GM21528 (cell line): ENCODE measurements around the gene DTD1.

Experiments used
- ATAC-seq: cut with Tn5 transposase; IDR thresholded peaks from one replicate; pipeline ENCODE4 v1.9.1; 2021; ENCODE audit warnings: mild to moderate bottlenecking, moderate library complexity; ENCODE audit not compliant: unreplicated experiment, low FRiP score

DTD1 gene

GRCh38 chr20:18698735-18699380, 111.0 kb downstream of the DTD1 start:
- no peak for ATAC-seq

- ATAC-seq, result no peak
Observed at GRCh38 chr20:18701969-18702368, 114.1 kb downstream of the DTD1 start.

- ATAC-seq, result no peak
Observed at GRCh38 chr20:18702736-18703135, 114.9 kb downstream of the DTD1 start.

- ATAC-seq, result no peak
Observed at GRCh38 chr20:18705490-18705889, 117.6 kb downstream of the DTD1 start.

GRCh38 chr20:18705910-18706309, 118.1 kb downstream of the DTD1 start:
- no peak for ATAC-seq

GRCh38 chr20:18712131-18712530, 124.3 kb downstream of the DTD1 start:
- ATAC-seq, result no peak

- ATAC-seq, result no peak
Observed at GRCh38 chr20:18712882-18713281, 125.0 kb downstream of the DTD1 start.

- no peak for ATAC-seq
Observed at GRCh38 chr20:18715564-18715963, 127.7 kb downstream of the DTD1 start.

- no peak for ATAC-seq
Observed at GRCh38 chr20:18717062-18717461, 129.2 kb downstream of the DTD1 start.

GRCh38 chr20:18718129-18718528, 130.3 kb downstream of the DTD1 start:
- ATAC-seq, result no peak

- ATAC-seq, result no peak
Observed at GRCh38 chr20:18719426-18719825, 131.6 kb downstream of the DTD1 start.

- no peak for ATAC-seq
Observed at GRCh38 chr20:18721551-18722115, 133.8 kb downstream of the DTD1 start.

GRCh38 chr20:18722371-18722770, 134.5 kb downstream of the DTD1 start:
- no peak for ATAC-seq

- no peak for ATAC-seq
Observed at GRCh38 chr20:18724077-18724476, 136.2 kb downstream of the DTD1 start.

GRCh38 chr20:18724788-18725464, 137.1 kb downstream of the DTD1 start:
- no peak for ATAC-seq

GRCh38 chr20:18727032-18727508, 139.2 kb downstream of the DTD1 start:
- ATAC-seq, result no peak

- ATAC-seq, result peak; percentile 91
Observed at GRCh38 chr20:18728165-18728869, 140.5 kb downstream of the DTD1 start.

- peak; percentile 41 for ATAC-seq
Observed at GRCh38 chr20:18728870-18729224, 141.0 kb downstream of the DTD1 start.

GRCh38 chr20:18729231-18729825, 141.5 kb downstream of the DTD1 start:
- no peak for ATAC-seq

- no peak for ATAC-seq
Observed at GRCh38 chr20:18731940-18732339, 144.1 kb downstream of the DTD1 start.
